GM23338 (cell line): ENCODE data around the gene THADA. TPM values are rescaled to one million over a fixed set of nuclear protein-coding genes. Genes with fewer than 3 reads are reported as not detected.

Source experiments
- ATAC-seq: fragments of 200-7000 bp; cut with Tn5 transposase; 3 replicates; pipeline ENCODE4 v1.9.1; 2020
- DNase-seq: peaks from one replicate; pipeline ENCODE4 v3.0.0-alpha.2; 2015; ENCODE audit warnings: low spot score
- H2AFZ ChIP-seq: fragments of 200-600 bp; sonication (generic); 2 replicates; pipeline ENCODE4 v1.8.0; 2016; ENCODE audit warnings: antibody characterized with exemption, mild to moderate bottlenecking, moderate library complexity
- H3F3A ChIP-seq: fragments of 200-600 bp; sonication (generic); replicated peaks from 2 replicates; pipeline ENCODE4 v1.8.0; 2017; ENCODE audit warnings: antibody characterized with exemption, mixed run types, low read depth
- H3K27ac ChIP-seq: fragments of 200-600 bp; sonication (generic); 2 replicates; pipeline ENCODE4 v1.6.1; 2016; ENCODE audit warnings: low read depth
- H3K27me3 ChIP-seq: fragments of 200-600 bp; sonication (generic); 2 replicates; pipeline ENCODE4 v1.8.0; 2016; ENCODE audit warnings: mild to moderate bottlenecking, mixed run types, moderate library complexity; ENCODE audit not compliant: insufficient read depth
- H3K36me3 ChIP-seq: fragments of 200-600 bp; sonication (generic); 2 replicates; pipeline ENCODE4 v1.8.0; 2016; ENCODE audit warnings: mild to moderate bottlenecking; ENCODE audit not compliant: insufficient read depth
- H3K4me1 ChIP-seq: fragments of 200-600 bp; sonication (generic); 2 replicates; pipeline ENCODE4 v1.8.0; 2016; ENCODE audit warnings: mild to moderate bottlenecking, moderate library complexity; ENCODE audit not compliant: insufficient read depth
- H3K4me2 ChIP-seq: fragments of 200-600 bp; sonication (generic); 2 replicates; pipeline ENCODE4 v1.7.1; 2017; ENCODE audit warnings: mixed run types
- H3K4me3 ChIP-seq: fragments of 200-600 bp; sonication (generic); 2 replicates; pipeline ENCODE4 v1.6.1; 2016; ENCODE audit warnings: mixed run types
- H3K79me2 ChIP-seq: fragments of 200-600 bp; sonication (generic); replicated peaks from 2 replicates; pipeline ENCODE4 v1.8.0; 2017; ENCODE audit warnings: mild to moderate bottlenecking; ENCODE audit not compliant: insufficient read depth
- H3K9me2 ChIP-seq: fragments of 200-600 bp; sonication (generic); 2 replicates; pipeline ENCODE4 v1.8.0; 2017; ENCODE audit not compliant: insufficient read depth
- H4K20me1 ChIP-seq: fragments of 200-600 bp; sonication (generic); replicated peaks from 2 replicates; pipeline ENCODE4 v1.8.0; 2017; ENCODE audit warnings: mild to moderate bottlenecking; ENCODE audit not compliant: insufficient read depth
- H3K27ac Mint-ChIP-seq: 2 replicates; pipeline ENCODE4 v1.8.0; 2020; ENCODE audit warnings: inconsistent platforms, mild to moderate bottlenecking, moderate library complexity, mixed read lengths
- H3K27me3 Mint-ChIP-seq: 3 replicates; pipeline ENCODE4 v1.8.0; 2022; ENCODE audit warnings: low read depth, mild to moderate bottlenecking, moderate library complexity, mixed read lengths, inconsistent platforms; ENCODE audit not compliant: insufficient read depth, poor library complexity
- H3K36me3 Mint-ChIP-seq: 3 replicates; pipeline ENCODE4 v1.8.0; 2021; ENCODE audit warnings: low read depth, mild to moderate bottlenecking, inconsistent platforms, moderate library complexity, mixed read lengths
- H3K4me1 Mint-ChIP-seq: 3 replicates; pipeline ENCODE4 v1.8.0; 2020; ENCODE audit warnings: mild to moderate bottlenecking, inconsistent platforms, mixed read lengths
- H3K4me3 Mint-ChIP-seq: 3 replicates; pipeline ENCODE4 v1.8.0; 2021; ENCODE audit warnings: moderate library complexity, mild to moderate bottlenecking, inconsistent platforms, mixed read lengths
- H3K9me3 Mint-ChIP-seq: 3 replicates; pipeline ENCODE4 v1.8.0; 2020; ENCODE audit warnings: moderate library complexity, mild to moderate bottlenecking, inconsistent platforms, mixed read lengths
- CREB1 ChIP-seq: fragments of 250-450 bp; sonication (Bioruptor Pico); IDR thresholded peaks from 2 replicates; pipeline ENCODE4 v1.5.0; 2020; ENCODE audit warnings: low read depth, mild to moderate bottlenecking, moderate library complexity
- CTCF ChIP-seq, 2 experiments: fragments of 200-600 bp in 1 of 2; sonication (generic) in 1 of 2; conservative IDR thresholded peaks; 2 replicates each; pipeline versions ENCODE4 v1.5.1 to v1.6.1; 2016 to 2017; ENCODE audit warnings: antibody characterized with exemption in 2 of 2, low read depth in 2 of 2, mild to moderate bottlenecking in 2 of 2, moderate library complexity in 1 of 2
- JUNB ChIP-seq: IDR thresholded peaks from one replicate; pipeline ENCODE4 v1.6.1; 2016; ENCODE audit warnings: antibody characterized with exemption; ENCODE audit not compliant: unreplicated experiment
- ZNF331 ChIP-seq: fragments of 250-450 bp; sonication (Bioruptor Pico); IDR thresholded peaks from 2 replicates; pipeline ENCODE4 v1.5.0; 2020; ENCODE audit warnings: low read depth, mild to moderate bottlenecking, moderate library complexity
- ZNF462 ChIP-seq: fragments of 250-450 bp; sonication (Bioruptor Pico); IDR thresholded peaks from 2 replicates; pipeline ENCODE4 v1.5.0; 2020; ENCODE audit warnings: mild to moderate bottlenecking, moderate library complexity
- polyA plus RNA-seq: library from polyadenylated mRNA; unstranded; fragments of >200 nt; fragmentation: Nextera tagmentation; extraction: Ambion mirVana; gene quantifications from 2 replicates; pipeline ENCODE4 v1.2.1, GENCODE V29; 2016
- total RNA-seq: library from RNA; depleted of rRNA; stranded (reverse); fragments of >200 nt; shearing (Covaris generic); gene quantifications from 2 replicates; pipeline ENCODE4 v1.2.3, GENCODE V29; 2014

The THADA gene
- total and polyA plus RNA-seq, 2 experiments from 2014 or later, result 17.0 to 30.7 TPM

- TF ChIP-seq ZNF462 (CRISPR knock-in tag), result no peak
- TF ChIP-seq CREB1 (CRISPR knock-in tag), result no peak
- TF ChIP-seq CTCF (conservative IDR thresholded peaks at IDR 0.05; ENCODE audit: low read depth in 2 of 2), result no peak
These were observed 269.6 kb downstream of the THADA start (continued) for GRCh38 chr2:43326101-43326825.

- Histone ChIP-seq H3F3A (no peaks in the 10 kb centered on the region), H2AFZ (no peak overlapping the region), H3K4me3 (no peak overlapping the region), H3K4me1 (no peaks in the 10 kb centered on the region), H3K27ac (no peak overlapping the region), H4K20me1 (no peaks in the 10 kb centered on the region), H3K36me3 (no peaks in the 10 kb centered on the region), H3K27me3 (no peaks in the 10 kb centered on the region), H3K4me2 (no peak overlapping the region), H3K9me2 (no peaks in the 10 kb centered on the region), H3K79me2 (no peaks in the 10 kb centered on the region)
- Mint-ChIP-seq H3K4me3 (no peak overlapping the region), H3K27ac (no peak overlapping the region), H3K4me1 (peaks cover 5% of the 10 kb centered on the region; the same call in 2 of the 3 replicates), H3K27me3 (no peaks in the 10 kb centered on the region), H3K36me3 (no peaks in the 10 kb centered on the region), H3K9me3 (no peaks in the 10 kb centered on the region)
- no peak for DNase-seq
- no peak for TF ChIP-seq ZNF331
- TF ChIP-seq CTCF (conservative IDR thresholded peaks at IDR 0.05; ENCODE audit: low read depth in 2 of 2), result no peak
- TF ChIP-seq JUNB, result no peak
- no peak for ATAC-seq
These were observed 270.6 kb downstream of the THADA start for GRCh38 chr2:43325107-43325811.
